ENCODE data around the gene GDPD1.
"Not testable (repeated sequence)": the region's sequence is repeated elsewhere in the genome, so short reads cannot be mapped to it uniquely, and the experiment has no call there.

The GDPD1 gene

DNA sequence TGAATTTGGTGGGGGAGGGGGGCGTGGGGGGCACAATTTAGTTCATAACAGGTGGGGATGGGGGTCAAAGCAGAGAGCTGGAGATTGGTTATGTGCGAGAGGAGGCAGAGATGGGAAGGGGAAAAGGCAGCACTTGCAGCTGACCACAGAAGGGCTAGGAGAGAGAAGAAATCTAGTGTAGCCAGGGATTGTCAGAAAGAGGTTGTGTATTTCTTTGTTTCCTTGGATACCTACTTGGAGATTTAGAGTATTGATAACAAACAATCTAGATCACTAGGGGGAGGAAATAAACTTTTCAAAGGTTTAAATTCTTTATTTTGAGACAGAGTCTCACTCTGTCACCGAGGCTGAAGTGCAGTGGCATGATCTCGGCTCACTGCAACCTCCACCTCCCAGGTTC lies 64.0 kb downstream of the GDPD1 start:
- H3K79me2 ChIP-seq (ENCODE audit: control insufficient read depth, low read length), result no peaks in the 10 kb centered on the region
- H3K27me3 ChIP-seq (ENCODE audit: control insufficient read depth, low read length), result no peaks in the 10 kb centered on the region
- no peaks in the 10 kb centered on the region for H3K9me3 ChIP-seq (ENCODE audit: control insufficient read depth, insufficient read depth, low read length)
- H3K27ac ChIP-seq (ENCODE audit: low read depth, low read length), result no peak overlapping the region
- H3K36me3 ChIP-seq (ENCODE audit: control insufficient read depth, low read length), result no peaks in the 10 kb centered on the region
- H3K9me2 ChIP-seq (replicated peaks; ENCODE audit: control insufficient read depth, low read length), result no peaks in the 10 kb centered on the region
- H3F3A ChIP-seq (ENCODE audit: control insufficient read depth, insufficient read depth), result no peaks in the 10 kb centered on the region
- H4K20me1 ChIP-seq (ENCODE audit: control insufficient read depth, insufficient read depth, low read depth, low read length), result no peaks in the 10 kb centered on the region
- H3K4me2 ChIP-seq (ENCODE audit: low read length), result no peak overlapping the region
- H3K4me1 ChIP-seq (ENCODE audit: control insufficient read depth, low read length), result peaks cover 9% of the 10 kb centered on the region
- H3K4me3 ChIP-seq (ENCODE audit: low read length), result no peak overlapping the region
- TF ChIP-seq CTCF (IDR thresholded peaks at IDR 0.05; ENCODE audit: low read depth, low read length, poor library complexity, severe bottlenecking) (no peak), EZH2phosphoT487 (IDR thresholded peaks at IDR 0.05; ENCODE audit: borderline replicate concordance, low read length) (no peak)

DNA sequence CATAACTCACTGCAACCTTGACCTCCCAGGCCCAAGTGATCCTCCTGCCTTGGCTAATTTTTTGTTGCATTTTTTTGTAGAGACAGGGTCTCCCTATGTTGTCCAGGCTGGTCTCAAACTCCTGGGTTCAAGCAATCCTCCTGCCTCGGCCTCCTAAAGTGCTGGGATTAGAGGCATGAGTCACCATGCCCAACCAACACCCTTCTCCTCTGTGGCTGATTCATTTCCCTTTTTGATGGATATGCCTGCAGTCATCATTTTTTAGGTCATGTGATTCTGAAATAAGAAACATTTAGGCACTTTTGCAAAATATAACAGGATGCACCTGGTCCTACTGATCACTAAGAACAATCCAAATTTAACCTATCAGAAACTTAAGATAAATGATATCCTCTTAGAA lies 67.1 kb downstream of the GDPD1 start:
- Histone ChIP-seq H3K27ac (ENCODE audit: low read depth, low read length) (no peak overlapping the region), H4K20me1 (ENCODE audit: control insufficient read depth, insufficient read depth, low read depth, low read length) (no peaks in the 10 kb centered on the region), H3K4me1 (ENCODE audit: control insufficient read depth, low read length) (peaks cover 19% of the 10 kb centered on the region), H3K27me3 (ENCODE audit: control insufficient read depth, low read length) (no peaks in the 10 kb centered on the region), H3F3A (ENCODE audit: control insufficient read depth, insufficient read depth) (no peaks in the 10 kb centered on the region), H3K4me3 (ENCODE audit: low read length) (no peak overlapping the region), H3K9me2 (replicated peaks; ENCODE audit: control insufficient read depth, low read length) (no peaks in the 10 kb centered on the region), H3K4me2 (ENCODE audit: low read length) (no peak overlapping the region; the same call in 1 of the 2 replicates), H3K9me3 (ENCODE audit: control insufficient read depth, insufficient read depth, low read length) (no peaks in the 10 kb centered on the region), H3K79me2 (ENCODE audit: control insufficient read depth, low read length) (no peaks in the 10 kb centered on the region), H3K36me3 (ENCODE audit: control insufficient read depth, low read length) (no peaks in the 10 kb centered on the region)
- no peak for TF ChIP-seq CTCF (IDR thresholded peaks at IDR 0.05; ENCODE audit: low read depth, low read length, poor library complexity, severe bottlenecking)
- TF ChIP-seq EZH2phosphoT487 (IDR thresholded peaks at IDR 0.05; ENCODE audit: borderline replicate concordance, low read length), result no peak

DNA sequence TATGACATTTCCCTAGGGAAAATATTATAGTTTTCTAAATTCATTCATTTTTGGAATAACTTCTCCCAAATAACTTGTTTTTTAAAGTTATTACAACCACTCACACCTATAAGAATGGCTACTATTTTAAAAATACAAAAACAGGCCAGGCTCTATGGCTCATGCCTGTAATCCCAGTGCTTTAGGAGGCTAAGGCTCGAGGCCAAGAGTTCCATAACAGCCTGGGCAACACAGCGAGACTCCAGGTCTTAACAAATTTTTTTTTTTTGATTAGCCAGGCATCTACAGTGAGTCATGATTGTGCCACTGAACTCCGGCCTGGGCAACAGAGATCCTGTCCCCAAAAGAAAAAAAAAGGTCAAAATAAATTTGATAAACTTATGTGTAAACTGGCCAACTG lies 67.6 kb downstream of the GDPD1 start:
- Histone ChIP-seq H3K4me2 (ENCODE audit: low read length) (no peak overlapping the region; the same call in 1 of the 2 replicates), H3K36me3 (ENCODE audit: control insufficient read depth, low read length) (no peaks in the 10 kb centered on the region), H3K9me2 (replicated peaks; ENCODE audit: control insufficient read depth, low read length) (no peaks in the 10 kb centered on the region), H3K27ac (ENCODE audit: low read depth, low read length) (no peak overlapping the region), H3K79me2 (ENCODE audit: control insufficient read depth, low read length) (no peaks in the 10 kb centered on the region), H3F3A (ENCODE audit: control insufficient read depth, insufficient read depth) (no peaks in the 10 kb centered on the region), H4K20me1 (ENCODE audit: control insufficient read depth, insufficient read depth, low read depth, low read length) (no peaks in the 10 kb centered on the region), H3K4me3 (ENCODE audit: low read length) (no peak overlapping the region), H3K9me3 (ENCODE audit: control insufficient read depth, insufficient read depth, low read length) (no peaks in the 10 kb centered on the region), H3K4me1 (ENCODE audit: control insufficient read depth, low read length) (peaks cover 19% of the 10 kb centered on the region), H3K27me3 (ENCODE audit: control insufficient read depth, low read length) (no peaks in the 10 kb centered on the region)
- no peak for TF ChIP-seq CTCF (IDR thresholded peaks at IDR 0.05; ENCODE audit: low read depth, low read length, poor library complexity, severe bottlenecking)

- Histone ChIP-seq H3K4me2 (ENCODE audit: low read length) (peak overlapping the region; percentile 6; the same call in 1 of the 2 replicates), H3K27ac (ENCODE audit: low read depth, low read length) (no peak overlapping the region), H3K79me2 (ENCODE audit: control insufficient read depth, low read length) (no peaks in the 10 kb centered on the region), H3K9me3 (ENCODE audit: control insufficient read depth, insufficient read depth, low read length) (no peaks in the 10 kb centered on the region), H4K20me1 (ENCODE audit: control insufficient read depth, insufficient read depth, low read depth, low read length) (no peaks in the 10 kb centered on the region), H3K4me3 (ENCODE audit: low read length) (no peak overlapping the region), H3K4me1 (ENCODE audit: control insufficient read depth, low read length) (peaks cover 19% of the 10 kb centered on the region), H3K27me3 (ENCODE audit: control insufficient read depth, low read length) (no peaks in the 10 kb centered on the region), H3F3A (ENCODE audit: control insufficient read depth, insufficient read depth) (no peaks in the 10 kb centered on the region), H3K36me3 (ENCODE audit: control insufficient read depth, low read length) (no peaks in the 10 kb centered on the region), H3K9me2 (replicated peaks; ENCODE audit: control insufficient read depth, low read length) (no peaks in the 10 kb centered on the region)
- TF ChIP-seq CTCF (IDR thresholded peaks at IDR 0.05; ENCODE audit: low read depth, low read length, poor library complexity, severe bottlenecking), result no peak
- no peak for TF ChIP-seq EZH2phosphoT487 (IDR thresholded peaks at IDR 0.05; ENCODE audit: borderline replicate concordance, low read length)
Observed at GRCh38 chr17:59289981-59290301, 69.6 kb downstream of the GDPD1 start.

GRCh38 chr17:59290302-59290998 lies 70.1 kb downstream of the GDPD1 start:
- not testable (repeated sequence) for H3K4me3 ChIP-seq (ENCODE audit: low read length); H3K9me3 ChIP-seq (ENCODE audit: control insufficient read depth, insufficient read depth, low read length); H3K36me3 ChIP-seq (ENCODE audit: control insufficient read depth, low read length); H4K20me1 ChIP-seq (ENCODE audit: control insufficient read depth, insufficient read depth, low read depth, low read length); H3K27me3 ChIP-seq (ENCODE audit: control insufficient read depth, low read length); H3K27ac ChIP-seq (ENCODE audit: low read depth, low read length); H3F3A ChIP-seq (ENCODE audit: control insufficient read depth, insufficient read depth); H3K9me2 ChIP-seq (replicated peaks; ENCODE audit: control insufficient read depth, low read length); H3K79me2 ChIP-seq (ENCODE audit: control insufficient read depth, low read length)
- Histone ChIP-seq H3K4me2 (ENCODE audit: low read length) (peak overlapping the region; percentile 19; the same call in 1 of the 2 replicates), H3K4me1 (ENCODE audit: control insufficient read depth, low read length) (peaks cover 19% of the 10 kb centered on the region)

Measured in DOHH2 (cell line).